ENCODE results near the gene SLC13A5. TPM values are rescaled to one million over a fixed set of nuclear protein-coding genes. Genes with fewer than 3 reads are reported as not detected.
"Not testable (repeated sequence)": the region's sequence is repeated elsewhere in the genome, so short reads cannot be mapped to it uniquely, and the experiment has no call there.

The SLC13A5 gene
- polyA plus RNA-seq, 4 donors, result 0.81 to 4.8 (median 3.3) TPM

- DNase-seq (ENCODE audit: low read depth in 4 of 4, low spot score in 2 of 4), result no peak
These were observed 46.6 kb downstream of the SLC13A5 start for GRCh38 chr17:6666557-6666956.

GRCh38 chr17:6666077-6666521 lies 47.1 kb downstream of the SLC13A5 start:
- DNase-seq (ENCODE audit: low read depth in 4 of 4, low spot score in 2 of 4), result peak in 2 of 4 donors; percentile 51 to 70

GRCh38 chr17:6663200-6663599 lies 50.0 kb downstream of the SLC13A5 start:
- not testable (repeated sequence) for DNase-seq (ENCODE audit: low read depth in 4 of 4, low spot score in 2 of 4)

- DNase-seq (ENCODE audit: low read depth in 4 of 4, low spot score in 2 of 4), result no peak
These were observed 51.7 kb downstream of the SLC13A5 start for GRCh38 chr17:6661464-6661848.

- DNase-seq (ENCODE audit: low read depth in 4 of 4, low spot score in 2 of 4), result no peak
These were observed 52.2 kb downstream of the SLC13A5 start for GRCh38 chr17:6660805-6661463.

- no peak for DNase-seq (ENCODE audit: low read depth in 4 of 4, low spot score in 2 of 4)
These were observed 53.1 kb downstream of the SLC13A5 start for GRCh38 chr17:6660101-6660500.

GRCh38 chr17:6658411-6658810 lies 54.8 kb downstream of the SLC13A5 start:
- DNase-seq (ENCODE audit: low read depth in 4 of 4, low spot score in 2 of 4), result not testable (repeated sequence)

- no peak for DNase-seq (ENCODE audit: low read depth in 4 of 4, low spot score in 2 of 4)
These were observed 55.4 kb downstream of the SLC13A5 start for GRCh38 chr17:6657633-6658287.

- DNase-seq (ENCODE audit: low read depth in 4 of 4, low spot score in 2 of 4), result not testable (repeated sequence)
These were observed 56.2 kb downstream of the SLC13A5 start for GRCh38 chr17:6656797-6657632.

GRCh38 chr17:6655732-6656361 lies 57.3 kb downstream of the SLC13A5 start:
- DNase-seq (ENCODE audit: low read depth in 4 of 4, low spot score in 2 of 4), result not testable (repeated sequence)

- peak in 1 of 4 donors; percentile 29 for DNase-seq (ENCODE audit: low read depth in 4 of 4, low spot score in 2 of 4)
These were observed 58.1 kb downstream of the SLC13A5 start for GRCh38 chr17:6654841-6655731.

GRCh38 chr17:6651919-6652452 lies 61.2 kb downstream of the SLC13A5 start:
- peak in 1 of 4 donors; percentile 36 for DNase-seq (ENCODE audit: low read depth in 4 of 4, low spot score in 2 of 4)

- DNase-seq (ENCODE audit: low read depth in 4 of 4, low spot score in 2 of 4), result peak in 3 of 4 donors; percentile 77 to 86 (median 80)
These were observed 61.7 kb downstream of the SLC13A5 start, which contains the start of the genes C17orf100 and MED31 for GRCh38 chr17:6651354-6651918. Gene C17orf100 (plus strand): TSS chr17:6651762. CDS start chr17:6651914, 152 bp downstream. Gene MED31 (minus strand): TSS chr17:6651605. CDS start chr17:6651528, 77 bp downstream.

- no peak for DNase-seq (ENCODE audit: low read depth in 4 of 4, low spot score in 2 of 4)
These were observed 65.0 kb downstream of the SLC13A5 start for GRCh38 chr17:6648181-6648580.

GRCh38 chr17:6643451-6644125 lies 69.6 kb downstream of the SLC13A5 start:
- no peak for DNase-seq (ENCODE audit: low read depth in 4 of 4, low spot score in 2 of 4)

- no peak for DNase-seq (ENCODE audit: low read depth in 4 of 4, low spot score in 2 of 4)
These were observed 70.6 kb downstream of the SLC13A5 start for GRCh38 chr17:6642592-6642991.

- DNase-seq (ENCODE audit: low read depth in 4 of 4, low spot score in 2 of 4), result no peak
These were observed 71.8 kb downstream of the SLC13A5 start for GRCh38 chr17:6641247-6641863.
